Neural cell (in vitro differentiated cells): ENCODE data around the gene WRAP73. TPM values are rescaled to one million over a fixed set of nuclear protein-coding genes. Genes with fewer than 3 reads are reported as not detected.

Experiments
- H2AFZ ChIP-seq: fragments of 200-600, 300-800 bp; sonication (generic), shearing (Covaris generic); 2 replicates; pipeline ENCODE4 v1.6.0; 2014; ENCODE audit warnings: low read depth, mild to moderate bottlenecking, antibody characterized with exemption, low read length, moderate library complexity
- H3F3A ChIP-seq: fragments of 200-600 bp; shearing (Covaris generic); 2 replicates; pipeline ENCODE4 v1.6.1; 2016; ENCODE audit warnings: mild to moderate bottlenecking, moderate library complexity, mixed read lengths, antibody characterized with exemption, low read length; ENCODE audit not compliant: insufficient read depth, poor library complexity, severe bottlenecking
- H3K27ac ChIP-seq: fragments of 200-600, 300-800 bp; sonication (generic), shearing (Covaris generic); 2 replicates; pipeline ENCODE4 v1.5.1; 2014; ENCODE audit warnings: mild to moderate bottlenecking, low read length, moderate library complexity
- H3K27me3 ChIP-seq: fragments of 300-800, 200-600 bp; sonication (generic), shearing (Covaris generic); 2 replicates; pipeline ENCODE4 v1.6.0; 2014; ENCODE audit warnings: mild to moderate bottlenecking, low read depth, low read length, moderate library complexity; ENCODE audit not compliant: insufficient read depth
- H3K36me3 ChIP-seq: fragments of 300-800, 200-600 bp; sonication (generic), shearing (Covaris generic); 2 replicates; pipeline ENCODE4 v1.5.1; 2014; ENCODE audit warnings: mild to moderate bottlenecking, antibody characterized with exemption, low read length, moderate library complexity; ENCODE audit not compliant: insufficient read depth
- H3K4me2 ChIP-seq: fragments of 300-800, 200-600 bp; sonication (generic), shearing (Covaris generic); 2 replicates; pipeline ENCODE4 v1.6.0; 2014; ENCODE audit warnings: mild to moderate bottlenecking, low read length
- H3K4me3 ChIP-seq: fragments of 300-800, 200-600 bp; sonication (generic), shearing (Covaris generic); 2 replicates; pipeline ENCODE4 v1.5.1; 2014; ENCODE audit warnings: mild to moderate bottlenecking, low read length, moderate library complexity
- H3K79me2 ChIP-seq: fragments of 200-600 bp; shearing (Covaris generic); replicated peaks from 2 replicates; pipeline ENCODE4 v1.6.0; 2014; ENCODE audit warnings: mild to moderate bottlenecking, low read length, moderate library complexity; ENCODE audit not compliant: insufficient read depth
- H3K9ac ChIP-seq: fragments of 300-800, 200-600 bp; sonication (generic), shearing (Covaris generic); 2 replicates; pipeline ENCODE4 v1.6.1; 2016; ENCODE audit warnings: mild to moderate bottlenecking, low read length, mixed read lengths
- H3K9me2 ChIP-seq: fragments of 200-600 bp; shearing (Covaris generic); 2 replicates; pipeline ENCODE4 v1.6.1; 2016; ENCODE audit warnings: mild to moderate bottlenecking, low read length, mixed read lengths; ENCODE audit not compliant: insufficient read depth
- H3K9me3 ChIP-seq: fragments of 200-600, 300-800 bp; sonication (generic), shearing (Covaris generic); 2 replicates; pipeline ENCODE4 v1.6.1; 2016; ENCODE audit warnings: mild to moderate bottlenecking, mixed run types, low read length, moderate library complexity, mixed read lengths
- H4K20me1 ChIP-seq: fragments of 200-600 bp; shearing (Covaris generic); 2 replicates; pipeline ENCODE4 v1.6.1; 2016; ENCODE audit warnings: mild to moderate bottlenecking, mixed run types; ENCODE audit not compliant: insufficient read depth
- EP300 ChIP-seq: fragments of 450-650 bp; conservative IDR thresholded peaks from 2 replicates; pipeline ENCODE4 v1.6.1; 2014; ENCODE audit warnings: antibody characterized with exemption, mild to moderate bottlenecking, moderate library complexity; ENCODE audit not compliant: poor library complexity, severe bottlenecking
- EZH2 ChIP-seq: fragments of 200-600, 300-800 bp; shearing (Covaris generic), sonication (generic); IDR thresholded peaks from 2 replicates; pipeline ENCODE4 v1.6.1; 2014; ENCODE audit warnings: antibody characterized with exemption, low read length, borderline replicate concordance, mild to moderate bottlenecking; ENCODE audit not compliant: insufficient read depth, poor library complexity, severe bottlenecking
- MXI1 ChIP-seq: fragments of 450-650 bp; conservative IDR thresholded peaks from 2 replicates; pipeline ENCODE4 v1.6.1; 2014; ENCODE audit warnings: antibody characterized with exemption, mild to moderate bottlenecking; ENCODE audit not compliant: poor library complexity, severe bottlenecking
- POLR2AphosphoS5 ChIP-seq: IDR thresholded peaks from 2 replicates; pipeline ENCODE4 v1.6.1; 2012
- RAD21 ChIP-seq: fragments of 450-650 bp; conservative IDR thresholded peaks from 2 replicates; pipeline ENCODE4 v1.6.1; 2014; ENCODE audit warnings: antibody characterized with exemption, mild to moderate bottlenecking, moderate library complexity
- SMC3 ChIP-seq: fragments of 450-650 bp; conservative IDR thresholded peaks from 2 replicates; pipeline ENCODE4 v1.6.1; 2014; ENCODE audit warnings: antibody characterized with exemption, mild to moderate bottlenecking, moderate library complexity; ENCODE audit not compliant: poor library complexity
- TAF1 ChIP-seq: IDR thresholded peaks from 2 replicates; pipeline ENCODE4 v1.6.1; 2012; ENCODE audit warnings: low read depth
- polyA plus RNA-seq: library from polyadenylated mRNA; depleted of rRNA; stranded (reverse); fragments of >200 nt; gene quantifications from 2 replicates; pipeline ENCODE4 v1.2.3, GENCODE V29; 2014
- TF ChIP-seq, protein P1 (sequence below): fragments of 450-650 bp; IDR thresholded peaks from 2 replicates; pipeline ENCODE4 v1.5.1; 2014; ENCODE audit warnings: antibody characterized with exemption, mild to moderate bottlenecking, moderate library complexity; ENCODE audit not compliant: poor library complexity, severe bottlenecking
- TF ChIP-seq, protein P2 (sequence below): IDR thresholded peaks from 2 replicates; pipeline ENCODE4 v1.6.1; 2012; ENCODE audit warnings: borderline replicate concordance

WRAP73 gene
- polyA plus RNA-seq, 1 donor from 2014 or later, result 32.9 TPM

DNA sequence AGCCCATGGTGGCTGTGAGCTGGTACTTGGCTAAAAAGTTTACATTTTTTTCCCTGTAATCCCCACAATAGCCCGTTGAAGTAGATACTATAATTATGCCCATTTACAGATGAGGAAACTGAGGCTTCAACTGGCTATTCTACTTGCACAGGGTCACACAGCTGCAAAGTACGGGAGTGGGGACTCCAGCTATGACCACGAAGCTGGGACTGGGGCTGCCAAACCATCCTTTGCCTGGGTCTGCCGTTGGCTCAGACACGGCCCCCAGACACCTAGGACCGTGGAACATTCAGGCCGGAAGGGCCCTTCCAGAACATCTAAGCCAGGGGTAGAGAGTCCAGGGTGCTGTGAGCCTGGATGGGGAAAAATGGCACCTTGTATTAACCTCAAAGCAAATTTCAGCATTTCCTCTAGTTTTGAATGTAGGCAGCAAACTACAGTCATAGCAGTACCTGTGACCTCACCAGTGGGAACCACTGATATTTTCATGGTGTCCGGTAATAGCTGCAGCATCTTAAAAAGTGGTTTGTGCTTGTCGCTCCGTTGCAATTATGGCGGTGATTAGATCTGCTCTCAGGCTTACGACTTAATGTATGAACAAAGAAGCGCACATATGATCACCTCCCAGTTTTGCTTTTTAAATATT, 6.7 kb upstream of the WRAP73 start:
- peaks cover 34% of the 10 kb centered on the region for H3K27me3 ChIP-seq

DNA sequence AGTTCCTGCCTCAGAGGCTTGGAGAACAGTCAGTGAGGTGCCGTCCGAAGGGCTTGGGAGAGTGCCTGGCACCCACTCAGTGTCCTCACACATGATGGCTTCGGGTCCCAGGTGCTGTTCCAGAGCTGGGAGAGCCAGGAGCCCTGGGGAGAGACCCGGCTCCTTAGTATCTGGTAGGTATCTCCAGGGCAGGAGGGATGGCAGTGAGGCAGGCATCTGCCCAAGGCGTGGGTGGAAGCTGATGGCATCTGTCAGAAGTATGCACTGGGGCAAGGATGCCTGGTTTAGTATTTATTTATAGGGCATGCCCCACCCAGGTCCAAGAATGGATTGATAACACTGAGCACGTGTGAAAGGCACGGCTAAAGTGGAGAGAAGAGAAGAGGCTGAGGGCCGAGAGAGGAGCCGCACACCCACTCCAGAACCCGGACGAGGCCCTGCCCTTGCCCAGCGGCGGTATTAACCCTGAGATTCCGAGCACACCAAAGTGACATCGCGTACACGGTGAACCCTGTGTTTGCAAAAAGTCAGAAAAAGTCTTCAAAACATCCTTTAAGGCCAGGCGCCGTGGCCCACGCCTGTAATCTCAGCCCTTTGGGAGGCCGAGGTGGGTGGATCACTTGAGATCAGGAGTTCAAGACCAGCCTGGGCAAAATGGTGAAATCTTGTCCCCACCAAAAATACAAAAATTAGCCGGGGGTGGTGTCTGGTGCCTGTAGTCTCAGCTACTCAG, 4.8 kb upstream of the WRAP73 start:
- Histone ChIP-seq H3K79me2 (peaks cover under 1% of the 10 kb centered on the region), H3K36me3 (no peaks in the 10 kb centered on the region), H3K27ac (no peak overlapping the region), H3K9ac (no peak overlapping the region), H3K4me2 (no peak overlapping the region), H3K9me2 (no peaks in the 10 kb centered on the region), H3K9me3 (no peaks in the 10 kb centered on the region), H3K4me3 (no peak overlapping the region), H3F3A (no peaks in the 10 kb centered on the region), H4K20me1 (no peaks in the 10 kb centered on the region), H2AFZ (no peak overlapping the region), H3K27me3 (peaks cover 50% of the 10 kb centered on the region)
- TF ChIP-seq, protein P1, sequence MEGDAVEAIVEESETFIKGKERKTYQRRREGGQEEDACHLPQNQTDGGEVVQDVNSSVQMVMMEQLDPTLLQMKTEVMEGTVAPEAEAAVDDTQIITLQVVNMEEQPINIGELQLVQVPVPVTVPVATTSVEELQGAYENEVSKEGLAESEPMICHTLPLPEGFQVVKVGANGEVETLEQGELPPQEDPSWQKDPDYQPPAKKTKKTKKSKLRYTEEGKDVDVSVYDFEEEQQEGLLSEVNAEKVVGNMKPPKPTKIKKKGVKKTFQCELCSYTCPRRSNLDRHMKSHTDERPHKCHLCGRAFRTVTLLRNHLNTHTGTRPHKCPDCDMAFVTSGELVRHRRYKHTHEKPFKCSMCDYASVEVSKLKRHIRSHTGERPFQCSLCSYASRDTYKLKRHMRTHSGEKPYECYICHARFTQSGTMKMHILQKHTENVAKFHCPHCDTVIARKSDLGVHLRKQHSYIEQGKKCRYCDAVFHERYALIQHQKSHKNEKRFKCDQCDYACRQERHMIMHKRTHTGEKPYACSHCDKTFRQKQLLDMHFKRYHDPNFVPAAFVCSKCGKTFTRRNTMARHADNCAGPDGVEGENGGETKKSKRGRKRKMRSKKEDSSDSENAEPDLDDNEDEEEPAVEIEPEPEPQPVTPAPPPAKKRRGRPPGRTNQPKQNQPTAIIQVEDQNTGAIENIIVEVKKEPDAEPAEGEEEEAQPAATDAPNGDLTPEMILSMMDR, result no peak
- TF ChIP-seq EP300 (no peak), EZH2 (no peak)

More for the DNA sequence above, 6.7 kb upstream of the WRAP73 start:
- no peak overlapping the region for H3K4me3 ChIP-seq
- no peaks in the 10 kb centered on the region for H3K9me3 ChIP-seq
- no peak overlapping the region for H3K4me2 ChIP-seq
- no peaks in the 10 kb centered on the region for H3K36me3 ChIP-seq
- no peak overlapping the region for H2AFZ ChIP-seq
- H3F3A ChIP-seq, result no peaks in the 10 kb centered on the region
- TF ChIP-seq POLR2AphosphoS5 (no peak), MXI1 (no peak)
- H3K27ac ChIP-seq, result no peak overlapping the region
- no peaks in the 10 kb centered on the region for H3K79me2 ChIP-seq
- H3K9ac ChIP-seq, result no peak overlapping the region
- no peaks in the 10 kb centered on the region for H4K20me1 ChIP-seq
- H3K9me2 ChIP-seq, result no peaks in the 10 kb centered on the region

GRCh38 chr1:3653286-3653618, 3.3 kb upstream of the WRAP73 start:
- Histone ChIP-seq H3K4me3 (no peak overlapping the region), H3K4me2 (no peak overlapping the region), H3F3A (no peaks in the 10 kb centered on the region), H3K79me2 (peaks cover 4% of the 10 kb centered on the region), H3K9ac (no peak overlapping the region), H4K20me1 (no peaks in the 10 kb centered on the region), H3K27me3 (peaks cover 50% of the 10 kb centered on the region), H3K27ac (no peak overlapping the region), H3K36me3 (no peaks in the 10 kb centered on the region), H2AFZ (no peak overlapping the region), H3K9me2 (no peaks in the 10 kb centered on the region), H3K9me3 (no peaks in the 10 kb centered on the region)
- TF ChIP-seq, protein P1, result no peak
- TF ChIP-seq, protein P2, sequence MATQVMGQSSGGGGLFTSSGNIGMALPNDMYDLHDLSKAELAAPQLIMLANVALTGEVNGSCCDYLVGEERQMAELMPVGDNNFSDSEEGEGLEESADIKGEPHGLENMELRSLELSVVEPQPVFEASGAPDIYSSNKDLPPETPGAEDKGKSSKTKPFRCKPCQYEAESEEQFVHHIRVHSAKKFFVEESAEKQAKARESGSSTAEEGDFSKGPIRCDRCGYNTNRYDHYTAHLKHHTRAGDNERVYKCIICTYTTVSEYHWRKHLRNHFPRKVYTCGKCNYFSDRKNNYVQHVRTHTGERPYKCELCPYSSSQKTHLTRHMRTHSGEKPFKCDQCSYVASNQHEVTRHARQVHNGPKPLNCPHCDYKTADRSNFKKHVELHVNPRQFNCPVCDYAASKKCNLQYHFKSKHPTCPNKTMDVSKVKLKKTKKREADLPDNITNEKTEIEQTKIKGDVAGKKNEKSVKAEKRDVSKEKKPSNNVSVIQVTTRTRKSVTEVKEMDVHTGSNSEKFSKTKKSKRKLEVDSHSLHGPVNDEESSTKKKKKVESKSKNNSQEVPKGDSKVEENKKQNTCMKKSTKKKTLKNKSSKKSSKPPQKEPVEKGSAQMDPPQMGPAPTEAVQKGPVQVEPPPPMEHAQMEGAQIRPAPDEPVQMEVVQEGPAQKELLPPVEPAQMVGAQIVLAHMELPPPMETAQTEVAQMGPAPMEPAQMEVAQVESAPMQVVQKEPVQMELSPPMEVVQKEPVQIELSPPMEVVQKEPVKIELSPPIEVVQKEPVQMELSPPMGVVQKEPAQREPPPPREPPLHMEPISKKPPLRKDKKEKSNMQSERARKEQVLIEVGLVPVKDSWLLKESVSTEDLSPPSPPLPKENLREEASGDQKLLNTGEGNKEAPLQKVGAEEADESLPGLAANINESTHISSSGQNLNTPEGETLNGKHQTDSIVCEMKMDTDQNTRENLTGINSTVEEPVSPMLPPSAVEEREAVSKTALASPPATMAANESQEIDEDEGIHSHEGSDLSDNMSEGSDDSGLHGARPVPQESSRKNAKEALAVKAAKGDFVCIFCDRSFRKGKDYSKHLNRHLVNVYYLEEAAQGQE, result no peak
- TF ChIP-seq TAF1 (no peak), POLR2AphosphoS5 (no peak), EP300 (no peak), SMC3 (no peak), RAD21 (no peak)
